ENCODE results near the gene FAM20C.

The FAM20C gene

GRCh38 chr7:223861-224260 is 31.5 kb downstream of the FAM20C start:
- H3K4me3 Mint-ChIP-seq = no peak overlapping the region
- H3K36me3 Mint-ChIP-seq = no peaks in the 10 kb centered on the region
- no peak for DNase-seq
- no peaks in the 10 kb centered on the region for H3K4me1 Mint-ChIP-seq
- H3K27ac Mint-ChIP-seq = no peak overlapping the region
- H3K9me3 Mint-ChIP-seq = no peaks in the 10 kb centered on the region
- CTCF ChIA-PET = no interaction called here
- no peaks in the 10 kb centered on the region for H3K27me3 Mint-ChIP-seq

DNA sequence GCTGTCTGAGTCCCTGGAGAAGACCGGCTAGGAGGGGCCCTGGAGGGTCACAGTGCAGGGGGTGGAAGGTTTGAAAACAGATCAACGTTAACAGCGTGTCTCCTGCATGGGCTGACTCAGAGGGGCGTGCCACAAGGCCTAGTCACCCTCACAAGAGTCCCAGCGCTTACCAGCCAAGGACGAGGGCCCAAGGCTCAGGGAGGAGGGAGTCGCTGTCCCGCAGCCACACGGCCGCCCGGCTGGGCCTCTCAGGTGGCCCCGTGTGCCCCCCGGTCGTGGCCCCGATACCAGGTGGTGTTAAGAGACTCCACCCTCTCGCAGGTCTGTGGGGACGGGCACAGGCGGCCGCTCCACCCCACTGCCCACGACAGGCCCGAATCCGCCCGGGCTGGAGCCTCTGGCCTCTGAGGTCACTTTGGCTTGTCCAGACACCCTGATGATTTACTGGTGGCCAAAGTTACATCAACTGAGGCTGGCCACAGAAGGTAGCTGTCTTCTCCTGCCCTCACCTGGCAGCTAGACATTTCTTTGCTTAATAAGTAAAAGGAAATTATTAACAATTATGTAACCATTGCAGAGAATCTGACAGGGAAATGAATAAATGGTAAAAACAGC is 34.0 kb downstream of the FAM20C start:
- no peaks in the 10 kb centered on the region for H3K4me1 Mint-ChIP-seq
- DNase-seq = no peak
- no peak overlapping the region for H3K4me3 Mint-ChIP-seq
- H3K9me3 Mint-ChIP-seq = no peaks in the 10 kb centered on the region
- CTCF ChIA-PET = no interaction called here
- no peaks in the 10 kb centered on the region for H3K36me3 Mint-ChIP-seq
- H3K27ac Mint-ChIP-seq = no peak overlapping the region
- no peaks in the 10 kb centered on the region for H3K27me3 Mint-ChIP-seq

GRCh38 chr7:227926-228325 is 35.6 kb downstream of the FAM20C start:
- Mint-ChIP-seq H3K4me3 (no peak overlapping the region), H3K4me1 (no peaks in the 10 kb centered on the region), H3K9me3 (no peaks in the 10 kb centered on the region), H3K27me3 (no peaks in the 10 kb centered on the region), H3K27ac (no peak overlapping the region), H3K36me3 (no peaks in the 10 kb centered on the region)
- DNase-seq = no peak
- CTCF ChIA-PET = no interaction called here

GRCh38 chr7:228610-229009 is 36.2 kb downstream of the FAM20C start:
- CTCF ChIA-PET = no interaction called here
- H3K27ac Mint-ChIP-seq = no peak overlapping the region
- H3K4me3 Mint-ChIP-seq = no peak overlapping the region
- no peaks in the 10 kb centered on the region for H3K4me1 Mint-ChIP-seq
- no peaks in the 10 kb centered on the region for H3K9me3 Mint-ChIP-seq
- no peaks in the 10 kb centered on the region for H3K36me3 Mint-ChIP-seq
- H3K27me3 Mint-ChIP-seq = no peaks in the 10 kb centered on the region
- DNase-seq = no peak

GRCh38 chr7:229184-229964 is 37.0 kb downstream of the FAM20C start:
- Mint-ChIP-seq H3K4me3 (no peak overlapping the region), H3K27me3 (no peaks in the 10 kb centered on the region), H3K4me1 (no peaks in the 10 kb centered on the region), H3K36me3 (no peaks in the 10 kb centered on the region), H3K27ac (no peak overlapping the region), H3K9me3 (no peaks in the 10 kb centered on the region)
- CTCF ChIA-PET = no interaction called here
- no peak for DNase-seq

DNA sequence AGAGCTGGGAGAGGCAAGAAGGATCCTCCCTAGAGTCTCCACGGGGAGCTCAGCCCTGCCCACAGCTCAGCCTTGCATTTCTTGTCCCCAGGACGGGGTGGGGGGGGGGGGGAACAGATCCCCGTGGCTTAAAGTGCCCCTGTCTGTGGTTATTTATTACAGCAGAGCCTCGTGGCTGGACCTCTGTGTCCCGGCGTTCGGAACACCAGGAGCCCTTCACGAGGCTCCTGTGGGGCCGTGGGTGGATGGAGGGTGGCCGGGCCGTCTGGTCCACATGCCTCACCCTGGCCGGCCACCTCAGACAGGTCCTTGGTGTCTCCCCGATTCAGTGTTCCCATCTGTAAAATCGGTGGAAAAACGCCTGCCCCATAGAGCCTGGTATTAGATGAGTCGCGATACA is 37.9 kb downstream of the FAM20C start:
- no peaks in the 10 kb centered on the region for H3K9me3 Mint-ChIP-seq
- no peak for DNase-seq
- H3K27me3 Mint-ChIP-seq = no peaks in the 10 kb centered on the region
- H3K36me3 Mint-ChIP-seq = no peaks in the 10 kb centered on the region
- H3K4me1 Mint-ChIP-seq = no peaks in the 10 kb centered on the region
- CTCF ChIA-PET = no interaction called here
- no peak overlapping the region for H3K27ac Mint-ChIP-seq
- H3K4me3 Mint-ChIP-seq = no peak overlapping the region

DNA sequence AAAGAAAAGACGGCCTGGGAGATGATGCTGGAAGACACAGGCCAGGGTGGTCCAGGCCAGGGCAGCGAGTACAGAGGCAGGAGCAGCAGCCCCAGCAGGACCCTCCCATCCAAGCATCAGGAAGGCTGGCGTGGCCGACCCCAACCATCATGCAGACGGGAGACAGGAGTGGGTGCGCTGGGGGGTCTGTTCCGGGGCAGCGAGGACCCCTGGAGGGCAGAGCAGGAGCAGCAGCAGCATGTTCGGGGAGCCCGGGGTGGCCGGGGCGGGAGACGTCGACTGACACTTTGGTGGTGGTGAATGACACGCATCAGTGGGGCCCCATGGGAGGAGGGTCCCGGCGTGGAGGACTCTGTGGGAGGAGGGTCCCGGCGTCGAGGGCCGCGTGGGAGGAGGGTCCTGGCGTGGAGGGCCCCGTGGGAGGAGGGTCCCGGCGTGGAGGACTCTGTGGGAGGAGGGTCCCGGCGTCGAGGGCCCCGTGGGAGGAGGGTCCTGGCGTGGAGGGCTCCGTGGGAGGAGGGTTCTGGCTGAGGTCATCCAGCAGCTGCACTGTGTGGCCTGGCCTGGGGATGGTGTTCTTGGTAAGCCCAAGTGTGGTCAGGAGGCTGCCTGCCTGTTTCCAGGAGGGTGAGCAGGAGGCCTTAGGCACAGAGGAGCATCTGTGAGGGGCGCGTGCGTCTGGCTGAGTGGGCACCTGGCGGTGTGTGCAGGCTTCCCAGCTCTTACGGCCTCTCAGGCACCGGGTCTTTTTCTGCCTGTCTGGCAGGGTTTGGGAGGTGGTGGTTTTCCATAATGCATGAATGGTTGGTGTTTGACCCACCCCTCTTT is 38.9 kb downstream of the FAM20C start:
- Mint-ChIP-seq H3K4me3 (no peak overlapping the region), H3K27ac (no peak overlapping the region)
- CTCF ChIA-PET = no interaction called here

GRCh38 chr7:231858-232246 is 39.5 kb downstream of the FAM20C start:
- Mint-ChIP-seq H3K4me3 (no peak overlapping the region), H3K4me1 (no peaks in the 10 kb centered on the region), H3K9me3 (no peaks in the 10 kb centered on the region), H3K36me3 (no peaks in the 10 kb centered on the region), H3K27ac (no peak overlapping the region), H3K27me3 (no peaks in the 10 kb centered on the region)
- DNase-seq = no peak
- CTCF ChIA-PET = no interaction called here

More for the DNA sequence above, 38.9 kb downstream of the FAM20C start:
- no peak for DNase-seq
- Mint-ChIP-seq H3K9me3 (no peaks in the 10 kb centered on the region), H3K4me1 (no peaks in the 10 kb centered on the region), H3K36me3 (no peaks in the 10 kb centered on the region), H3K27me3 (no peaks in the 10 kb centered on the region)

DNA sequence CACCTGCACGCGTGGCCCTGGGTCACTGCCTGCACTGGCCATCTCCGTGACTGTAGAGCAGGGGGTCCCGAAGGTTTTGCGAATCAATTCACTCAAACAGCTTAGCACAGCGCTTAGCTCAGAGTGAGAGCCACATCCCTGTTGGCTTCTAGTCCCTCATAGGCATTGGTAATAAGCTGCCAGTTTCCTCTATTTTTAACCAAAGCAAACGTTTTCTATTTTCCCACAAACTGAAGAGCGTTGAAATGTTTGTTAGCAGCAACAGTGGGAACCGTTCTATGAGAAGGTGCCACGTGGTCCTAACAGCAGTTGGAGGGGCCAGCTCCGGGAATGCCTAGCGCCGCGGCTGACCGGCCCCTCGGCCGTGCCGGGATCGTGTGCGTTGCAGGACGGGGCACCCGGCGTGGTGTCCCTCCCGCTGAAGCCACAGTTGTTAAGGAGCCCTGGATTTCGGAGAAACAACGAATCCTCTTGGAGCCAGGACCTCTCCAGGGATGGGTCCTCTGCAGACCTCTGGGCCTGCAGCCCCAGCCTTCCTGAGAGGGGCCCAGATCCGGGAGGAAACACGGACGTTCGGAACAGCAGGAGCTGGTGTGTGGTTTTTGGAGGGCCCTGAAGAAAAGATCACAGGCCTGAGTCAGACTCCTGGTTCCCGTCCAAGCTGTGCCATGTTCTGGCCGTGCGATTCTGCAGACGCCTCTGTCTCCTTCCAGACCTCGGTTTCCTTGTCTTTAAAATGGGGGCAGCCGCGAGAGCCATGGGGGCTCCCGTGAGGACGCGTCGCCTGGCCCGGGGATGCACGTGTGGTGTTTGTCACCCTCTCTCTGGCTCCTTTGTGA is 40.3 kb downstream of the FAM20C start:
- CTCF ChIA-PET = no interaction called here
- no peaks in the 10 kb centered on the region for H3K27me3 Mint-ChIP-seq
- H3K9me3 Mint-ChIP-seq = no peaks in the 10 kb centered on the region
- H3K4me3 Mint-ChIP-seq = no peak overlapping the region
- no peak for DNase-seq
- no peaks in the 10 kb centered on the region for H3K4me1 Mint-ChIP-seq
- H3K36me3 Mint-ChIP-seq = no peaks in the 10 kb centered on the region
- H3K27ac Mint-ChIP-seq = no peak overlapping the region

DNA sequence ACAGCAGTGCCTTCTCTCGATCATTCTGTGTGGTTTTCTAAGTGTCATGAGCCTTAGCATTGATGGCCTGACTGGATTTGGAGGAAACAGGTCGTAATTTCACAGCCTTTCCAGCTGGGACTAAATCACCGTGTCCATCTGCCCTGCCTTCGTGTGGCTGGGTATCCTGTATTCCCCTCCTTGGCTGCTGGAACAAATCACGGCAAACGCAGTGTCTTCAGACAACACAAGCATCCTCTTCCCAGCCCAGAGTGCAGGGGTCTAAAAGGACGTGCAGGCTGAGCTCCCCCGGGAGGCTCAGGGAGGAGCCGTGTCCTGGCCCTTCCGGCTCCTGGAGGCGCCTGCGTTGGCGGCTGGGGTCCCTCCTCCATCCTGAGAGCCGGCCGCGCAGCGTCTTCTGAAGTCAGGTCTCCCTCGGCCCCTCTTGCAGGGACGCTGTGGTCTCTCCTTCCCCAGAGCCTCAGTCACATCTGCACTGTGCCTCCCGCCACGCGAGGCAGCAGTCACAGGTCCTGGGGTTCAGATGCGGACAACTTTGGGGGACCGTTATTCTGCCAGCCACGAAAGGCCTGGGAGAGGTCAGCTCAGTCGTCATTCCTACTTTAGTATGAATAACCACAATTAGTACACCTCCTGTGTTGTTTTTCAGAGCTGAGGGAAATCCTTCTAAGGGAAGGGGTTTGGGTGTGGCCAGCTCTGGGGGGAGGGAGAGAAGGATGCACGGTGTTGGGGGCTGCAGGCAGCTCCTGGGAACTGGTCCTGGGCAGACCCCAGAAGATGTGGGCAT is 41.1 kb downstream of the FAM20C start:
- no peaks in the 10 kb centered on the region for H3K36me3 Mint-ChIP-seq
- H3K4me3 Mint-ChIP-seq = no peak overlapping the region
- no peaks in the 10 kb centered on the region for H3K9me3 Mint-ChIP-seq
- CTCF ChIA-PET = no interaction called here
- no peak overlapping the region for H3K27ac Mint-ChIP-seq
- H3K4me1 Mint-ChIP-seq = no peaks in the 10 kb centered on the region
- no peaks in the 10 kb centered on the region for H3K27me3 Mint-ChIP-seq
- no peak for DNase-seq

DNA sequence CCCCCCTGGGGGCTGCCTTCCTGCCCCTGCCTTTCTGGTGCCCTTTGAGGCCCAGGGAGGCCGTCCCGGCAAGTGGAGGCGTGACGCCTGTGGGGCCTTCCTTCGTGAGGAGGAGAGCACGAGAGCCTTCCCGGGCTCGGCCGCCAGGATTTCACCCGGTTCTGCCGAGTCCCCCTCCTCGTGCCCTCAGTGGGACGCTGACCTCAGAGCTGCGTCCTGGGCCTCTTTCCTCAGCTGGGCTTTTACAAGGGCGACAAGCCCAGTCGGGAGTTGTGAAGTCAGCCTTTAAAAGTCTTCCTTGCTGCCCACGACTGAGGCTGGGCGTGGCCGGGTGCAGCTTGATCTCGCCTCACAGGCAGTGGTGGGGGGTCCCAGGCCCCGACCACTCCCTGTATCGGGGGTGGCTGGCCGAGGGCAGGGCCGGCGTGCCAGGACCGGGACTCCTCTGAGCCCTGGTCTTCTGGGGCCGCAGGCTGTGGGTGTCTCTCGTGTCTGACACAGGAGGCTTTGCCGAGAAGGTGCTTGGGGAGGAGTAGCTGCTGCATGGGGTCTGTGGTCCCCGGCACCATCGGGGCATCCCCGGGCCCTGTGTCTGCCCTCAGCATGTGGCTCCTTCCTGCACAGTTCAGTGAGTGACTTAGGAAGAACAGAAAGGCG is 41.8 kb downstream of the FAM20C start:
- Mint-ChIP-seq H3K4me3 (no peak overlapping the region), H3K27ac (no peak overlapping the region), H3K36me3 (no peaks in the 10 kb centered on the region), H3K27me3 (no peaks in the 10 kb centered on the region), H3K4me1 (no peaks in the 10 kb centered on the region), H3K9me3 (no peaks in the 10 kb centered on the region)
- DNase-seq = no peak
- CTCF ChIA-PET = no interaction called here

- Mint-ChIP-seq H3K27ac (no peak overlapping the region), H3K4me1 (no peaks in the 10 kb centered on the region), H3K9me3 (no peaks in the 10 kb centered on the region), H3K36me3 (no peaks in the 10 kb centered on the region), H3K27me3 (no peaks in the 10 kb centered on the region), H3K4me3 (no peak overlapping the region)
- DNase-seq = no peak
- CTCF ChIA-PET = no interaction called here
These were observed 42.6 kb downstream of the FAM20C start for GRCh38 chr7:234708-235553.

All from activated naive CD4-positive, alpha-beta T cell treated with anti-CD3 and anti-CD28 coated beads, Interleukin-2, amount 10 ng/mL, durations not matched to agents 7 days and 5 days (primary cell).